GM11168 (cell line): ENCODE data around the gene GPR155.
"Not testable (repeated sequence)": the region's sequence is repeated elsewhere in the genome, so short reads cannot be mapped to it uniquely, and the experiment has no call there.

ENCODE experiments used
- in situ Hi-C: fragments of 300-500 bp; cut with MboI; formaldehyde crosslinking; loops from one replicate; pipeline ENCODE4 v1.12.0; 2022; ENCODE audit warnings: low sequenced_read_pairs; ENCODE audit not compliant: unreplicated experiment

Gene GPR155

DNA sequence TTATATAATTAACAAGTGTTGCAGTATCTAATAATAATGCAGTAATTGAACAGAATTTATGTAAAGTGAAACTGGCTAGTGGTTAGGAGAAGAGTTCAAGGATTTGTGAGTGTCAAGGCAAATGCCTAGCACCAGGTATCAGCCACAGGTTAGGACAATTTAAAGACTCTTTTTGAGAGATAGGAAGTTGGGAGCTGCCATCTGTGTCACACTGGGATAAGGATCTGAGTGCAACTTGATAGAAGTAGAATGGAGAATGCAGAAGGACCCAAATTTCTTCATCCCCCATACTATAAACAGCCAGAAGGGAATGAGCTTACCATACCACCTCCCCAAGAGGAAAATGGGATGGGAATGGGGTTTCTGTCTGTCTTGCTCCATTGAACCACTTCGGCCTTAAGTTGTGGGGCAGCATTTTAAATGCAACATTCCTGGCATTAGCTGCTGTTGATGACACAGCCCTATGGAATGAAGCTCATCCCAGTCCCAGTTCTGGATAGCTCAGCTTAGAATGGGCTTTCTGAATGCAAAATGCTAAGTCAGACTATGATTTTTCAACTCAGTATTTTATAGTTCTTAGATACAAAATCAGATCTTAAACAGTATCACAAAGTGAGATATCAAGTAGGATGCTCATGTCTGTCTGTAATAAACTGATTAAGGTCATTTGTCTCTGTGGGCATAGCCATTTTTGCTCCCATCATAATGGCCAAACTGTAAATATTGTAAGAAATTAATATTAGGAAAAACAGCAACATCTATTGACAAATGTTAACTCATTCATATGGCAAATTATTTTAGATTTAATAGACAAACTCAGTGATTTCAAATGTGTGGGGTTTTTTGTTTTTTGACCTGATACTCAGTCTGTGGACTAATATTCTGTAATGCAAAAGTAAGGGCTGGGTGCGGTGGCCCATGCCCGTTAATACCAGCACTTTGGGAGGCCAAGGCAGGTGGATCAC lies 44.0 kb downstream of the GPR155 start:
- in situ Hi-C loops, result no loop called here

DNA sequence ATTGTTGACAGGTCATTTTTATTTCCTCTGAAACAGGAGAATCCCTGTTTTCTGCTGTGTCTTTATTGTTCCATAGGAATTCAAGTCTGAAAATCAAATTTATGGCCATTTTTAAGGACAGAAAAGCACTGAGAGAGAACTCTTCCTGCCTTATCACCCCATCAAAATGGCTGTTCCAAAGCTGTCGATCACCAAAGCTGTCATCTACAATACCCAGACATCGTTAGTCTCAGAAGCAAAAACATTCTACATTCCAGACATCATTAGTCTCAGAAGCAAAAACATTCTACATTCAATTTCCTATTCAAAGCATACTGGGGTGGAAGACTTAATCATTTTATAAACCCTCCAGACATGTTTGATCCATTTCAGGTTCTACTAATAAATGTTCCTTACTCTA lies 46.9 kb downstream of the GPR155 start:
- in situ Hi-C loops, result no loop called here

DNA sequence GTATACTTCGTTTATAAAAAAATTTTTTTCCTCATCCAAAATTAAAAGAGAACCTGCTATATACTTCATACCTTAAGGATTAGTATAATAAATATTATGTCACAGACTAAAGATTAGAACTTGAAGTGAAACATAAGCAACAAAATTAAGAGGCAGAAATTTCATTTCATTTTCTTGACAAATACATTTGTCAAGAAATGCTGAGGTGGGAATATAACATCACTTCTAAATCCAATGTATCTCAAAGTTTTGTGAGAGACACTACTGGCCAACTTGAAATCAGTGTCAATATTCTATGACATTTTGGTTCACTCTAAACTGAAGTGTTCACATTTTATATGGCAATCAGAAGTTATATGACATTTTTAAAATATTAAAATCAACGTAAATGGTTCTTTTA lies 47.5 kb downstream of the GPR155 start:
- in situ Hi-C loops, result no loop called here

DNA sequence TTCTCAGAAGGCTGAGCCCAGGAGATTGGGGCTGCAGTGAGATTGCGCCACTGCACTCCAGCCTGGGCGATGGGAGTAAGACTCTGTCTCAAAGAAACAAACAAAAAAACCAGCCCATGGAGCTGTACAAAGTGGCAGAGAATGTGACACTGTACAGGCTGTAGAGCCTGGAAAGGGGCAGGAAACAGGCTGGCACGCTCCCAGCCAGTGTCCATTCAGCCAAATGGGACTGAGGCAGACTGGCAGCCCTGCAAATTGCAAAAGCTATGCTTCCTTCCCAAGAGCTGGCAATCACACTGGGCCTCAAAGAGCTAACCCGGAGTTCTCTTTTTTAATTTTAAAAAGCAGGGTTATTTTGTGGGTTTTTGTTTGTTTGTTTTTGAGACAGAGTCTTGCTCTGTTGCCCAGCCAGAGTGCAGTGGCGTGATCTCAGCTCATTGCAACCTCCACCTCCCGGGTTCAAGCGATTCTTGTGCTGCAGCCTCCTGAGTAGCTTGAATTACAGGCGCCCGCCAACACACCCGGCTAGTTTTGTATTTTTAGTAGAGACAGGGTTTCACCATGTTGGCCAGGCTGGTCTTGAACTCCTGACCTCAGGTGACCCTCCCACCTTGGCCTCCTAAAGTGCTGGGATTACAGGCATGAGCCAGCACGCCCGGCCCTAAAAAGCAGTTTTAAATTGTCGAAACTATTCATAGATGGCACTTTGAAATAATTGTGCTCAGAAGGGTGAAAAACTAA lies 48.5 kb downstream of the GPR155 start:
- in situ Hi-C loops, result no loop called here

DNA sequence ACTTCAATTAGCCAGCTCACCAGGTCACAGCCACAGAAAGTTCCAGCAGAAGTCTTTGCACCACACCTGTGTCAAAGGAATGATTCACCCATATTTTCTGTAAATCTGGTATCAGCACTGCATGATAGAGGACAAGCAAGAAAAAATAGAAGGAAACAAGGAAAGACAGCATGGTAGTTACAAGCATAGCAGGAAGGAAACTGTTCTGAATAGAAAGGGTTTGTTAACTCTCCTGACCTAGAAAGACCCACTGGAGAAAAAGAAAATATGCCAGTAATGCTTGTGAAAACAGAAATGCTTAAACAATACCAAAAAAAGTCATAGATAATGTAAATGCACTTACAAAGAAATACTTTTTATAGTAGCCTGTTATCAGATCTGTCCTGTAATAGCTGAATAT lies 50.5 kb downstream of the GPR155 start:
- in situ Hi-C loops, result no loop called here

DNA sequence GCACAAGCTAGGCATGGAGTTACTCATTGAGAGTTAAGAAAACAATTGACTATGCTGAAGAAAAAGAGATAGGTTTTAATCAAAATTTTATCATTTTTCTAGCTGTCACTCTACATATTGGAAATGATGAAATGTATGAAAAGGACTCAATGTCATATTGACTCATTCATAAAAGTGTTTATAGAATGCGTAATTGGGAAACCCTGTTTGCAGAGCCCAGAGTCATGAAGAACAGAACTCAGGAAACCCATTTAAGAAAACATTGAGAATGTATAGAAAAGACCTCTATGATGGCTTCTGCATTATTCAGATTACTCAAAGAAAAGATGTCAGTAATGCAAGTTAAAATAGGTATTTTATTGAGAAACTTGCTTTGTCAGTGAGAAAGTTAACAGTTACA lies 54.9 kb downstream of the GPR155 start:
- in situ Hi-C loops, result no loop called here

DNA sequence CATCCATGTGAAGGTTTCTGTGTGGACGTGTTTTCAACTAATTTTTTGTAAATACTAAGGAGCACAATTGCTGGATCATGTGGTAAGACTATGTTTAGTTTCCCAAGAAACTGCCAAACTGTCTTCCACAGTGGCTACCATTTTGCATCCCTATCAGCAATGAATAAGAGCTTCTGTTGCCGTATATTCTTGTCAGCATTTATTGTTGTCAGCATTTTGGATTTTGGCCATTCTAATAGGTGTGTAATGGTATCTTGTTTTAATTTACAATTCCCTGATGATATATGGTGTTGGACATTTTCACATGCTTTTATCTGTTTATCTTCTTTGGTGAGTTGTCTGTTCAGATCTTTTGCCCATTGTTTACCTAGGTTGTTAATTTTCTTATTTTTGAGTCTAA lies 56.8 kb downstream of the GPR155 start:
- in situ Hi-C loops, result no loop called here

DNA sequence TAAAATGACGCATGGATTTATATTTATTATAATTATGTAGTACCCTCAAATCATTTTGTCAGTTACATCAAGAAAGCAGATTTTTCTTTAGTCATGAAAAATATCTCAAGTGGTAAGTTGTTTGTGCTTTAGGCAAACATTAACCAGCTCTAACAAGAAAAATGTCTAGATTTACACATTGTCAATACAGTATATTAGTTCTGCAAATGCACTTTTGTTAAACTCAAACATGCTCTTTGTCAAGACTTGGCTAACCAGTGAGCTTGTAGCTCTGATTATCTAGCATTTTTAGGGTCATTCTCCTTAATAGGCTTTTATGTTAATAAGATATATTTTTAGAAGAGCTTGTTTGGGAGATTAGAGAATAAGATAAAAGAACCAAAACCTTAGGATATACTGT lies 58.6 kb downstream of the GPR155 start:
- in situ Hi-C loops, result no loop called here

DNA sequence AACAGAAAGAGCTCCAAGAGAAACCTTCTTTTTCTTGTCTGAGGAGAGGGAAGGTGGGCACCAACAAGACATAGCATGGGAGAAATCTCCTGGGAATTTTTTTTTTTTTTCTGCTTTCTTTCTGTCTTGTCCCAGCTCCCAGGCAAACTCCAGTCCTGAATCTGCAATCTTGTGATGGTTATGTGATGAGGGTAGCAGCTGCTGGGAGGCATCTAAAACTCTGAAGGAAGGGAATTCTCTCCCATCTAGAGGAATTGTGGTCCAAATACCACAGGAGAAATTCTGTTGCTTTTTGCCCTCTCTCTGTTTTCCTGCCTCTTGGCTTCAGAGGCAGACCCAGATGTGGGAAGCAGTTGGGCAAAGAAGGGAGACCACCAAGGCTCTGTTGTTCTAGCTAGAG lies 74.6 kb downstream of the GPR155 start:
- in situ Hi-C loops, result no loop called here

DNA sequence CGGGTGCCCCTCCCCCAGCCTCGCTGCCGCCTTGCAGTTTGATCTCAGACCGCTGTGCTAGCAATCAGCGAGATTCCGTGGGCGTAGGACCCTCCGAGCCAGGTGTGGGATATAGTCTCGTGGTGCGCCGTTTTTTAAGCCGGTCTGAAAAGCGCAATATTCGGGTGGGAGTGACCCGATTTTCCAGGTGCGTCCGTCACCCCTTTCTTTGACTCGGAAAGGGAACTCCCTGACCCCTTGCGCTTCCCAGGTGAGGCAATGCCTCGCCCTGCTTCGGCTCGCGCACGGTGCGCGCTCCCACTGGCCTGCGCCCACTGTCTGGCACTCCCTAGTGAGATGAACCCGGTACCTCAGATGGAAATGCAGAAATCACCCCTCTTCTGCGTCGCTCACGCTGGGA lies 76.8 kb downstream of the GPR155 start:
- in situ Hi-C loops, result not testable (repeated sequence)

DNA sequence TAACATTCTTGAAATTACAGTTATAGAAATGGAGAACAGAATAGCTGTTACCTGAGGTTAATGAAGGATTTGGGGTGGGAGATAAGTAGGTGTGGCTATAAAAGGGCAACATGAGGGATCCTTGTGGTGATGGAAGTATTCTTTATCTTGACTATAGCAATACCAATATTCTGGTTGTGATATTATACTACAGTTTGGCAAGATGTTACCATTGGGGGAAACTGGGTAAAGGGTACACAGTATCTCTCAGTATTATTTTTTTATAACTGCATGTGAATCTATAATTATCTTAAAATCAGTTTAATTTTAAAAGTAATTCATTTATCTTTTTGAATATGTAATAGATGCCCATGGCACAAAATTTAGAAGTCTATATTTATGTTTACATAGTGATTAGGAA lies 83.2 kb downstream of the GPR155 start:
- in situ Hi-C loops, result no loop called here

DNA sequence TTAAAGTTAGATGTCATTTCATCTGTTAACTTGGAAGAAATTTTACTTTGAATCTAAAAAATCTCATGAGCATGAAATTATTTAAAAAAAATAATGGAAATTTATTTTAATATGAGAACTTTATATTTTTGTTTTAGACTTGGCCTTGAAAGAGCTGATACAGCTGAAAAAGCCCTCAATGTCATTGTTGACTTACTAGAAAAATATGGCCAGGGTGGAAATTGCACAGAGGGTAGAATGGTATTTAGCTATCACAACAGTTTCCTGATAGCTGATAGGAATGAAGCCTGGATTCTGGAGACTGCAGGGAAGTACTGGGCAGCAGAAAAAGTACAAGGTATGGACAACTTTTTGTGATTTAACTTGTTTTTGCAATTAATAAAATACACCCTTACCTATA lies 86.0 kb downstream of the GPR155 start:
- in situ Hi-C loops, result no loop called here

DNA sequence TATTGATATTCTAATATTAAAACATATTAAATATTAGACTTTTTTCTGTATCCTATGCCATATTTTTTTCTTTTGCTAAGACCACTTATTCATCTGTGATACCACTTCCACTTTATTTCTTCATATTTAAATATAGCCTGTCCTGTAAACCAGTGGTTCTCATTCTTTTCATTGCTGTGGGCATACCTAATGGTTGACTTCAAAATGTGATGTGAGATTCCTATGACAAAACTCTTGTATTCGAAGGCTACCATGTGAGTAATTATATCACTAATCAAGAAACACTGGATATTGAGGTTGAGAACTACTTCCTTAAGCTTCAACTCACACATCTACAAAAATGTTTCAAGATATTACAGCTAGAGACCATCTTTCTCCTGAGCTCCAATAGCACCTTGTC lies 87.7 kb downstream of the GPR155 start:
- in situ Hi-C loops, result no loop called here

DNA sequence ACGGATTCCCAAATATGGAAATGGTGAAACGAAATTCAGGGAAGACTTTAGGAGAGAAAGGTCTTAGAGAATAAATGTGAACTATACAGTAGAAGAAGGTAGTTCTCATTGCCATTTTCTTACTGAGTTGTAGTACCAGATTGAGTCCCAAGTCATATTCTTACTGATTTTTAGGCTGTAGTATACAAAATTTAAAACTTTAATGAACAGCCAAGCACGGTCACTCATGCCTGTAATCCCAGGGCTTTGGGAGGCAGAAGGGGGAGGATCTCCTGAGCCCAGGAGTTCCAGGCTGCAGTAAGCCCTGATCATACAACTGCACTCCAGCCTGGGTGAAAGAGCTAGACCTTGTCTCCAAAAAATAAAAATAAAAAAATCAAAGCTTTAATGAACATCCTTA lies 89.1 kb downstream of the GPR155 start:
- in situ Hi-C loops, result no loop called here

DNA sequence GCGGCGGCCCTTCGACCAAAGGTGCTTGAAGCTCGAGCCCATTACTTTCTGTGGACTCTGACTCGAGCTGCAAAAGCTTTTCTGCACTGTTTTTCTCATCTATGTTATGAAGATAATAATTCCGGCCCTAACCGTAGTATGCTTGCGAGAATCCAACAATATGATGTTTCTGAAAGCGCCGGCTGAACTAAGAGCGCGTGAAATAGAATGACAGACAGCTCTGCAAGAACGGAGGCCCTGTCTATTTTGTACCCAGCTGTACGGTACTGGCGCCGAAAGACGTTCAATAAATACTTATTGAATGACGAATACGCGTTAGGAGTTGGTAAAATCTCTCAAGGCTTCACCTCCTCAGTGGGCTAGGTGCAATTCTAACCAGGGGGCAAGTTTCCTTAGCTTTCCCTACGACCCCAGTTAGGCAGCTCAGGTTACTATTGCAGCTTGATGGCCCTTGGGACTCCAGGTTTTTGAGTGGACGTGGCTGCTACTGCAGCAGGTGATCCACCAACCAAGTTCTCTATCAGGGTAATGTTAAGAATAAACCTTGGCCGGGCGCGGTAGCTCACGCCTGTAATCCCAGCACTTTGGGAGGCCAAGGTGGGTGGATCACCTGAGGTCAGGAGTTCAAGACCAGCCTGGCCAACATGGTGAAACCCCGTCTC lies 90.7 kb downstream of the GPR155 start:
- in situ Hi-C loops, result no loop called here

DNA sequence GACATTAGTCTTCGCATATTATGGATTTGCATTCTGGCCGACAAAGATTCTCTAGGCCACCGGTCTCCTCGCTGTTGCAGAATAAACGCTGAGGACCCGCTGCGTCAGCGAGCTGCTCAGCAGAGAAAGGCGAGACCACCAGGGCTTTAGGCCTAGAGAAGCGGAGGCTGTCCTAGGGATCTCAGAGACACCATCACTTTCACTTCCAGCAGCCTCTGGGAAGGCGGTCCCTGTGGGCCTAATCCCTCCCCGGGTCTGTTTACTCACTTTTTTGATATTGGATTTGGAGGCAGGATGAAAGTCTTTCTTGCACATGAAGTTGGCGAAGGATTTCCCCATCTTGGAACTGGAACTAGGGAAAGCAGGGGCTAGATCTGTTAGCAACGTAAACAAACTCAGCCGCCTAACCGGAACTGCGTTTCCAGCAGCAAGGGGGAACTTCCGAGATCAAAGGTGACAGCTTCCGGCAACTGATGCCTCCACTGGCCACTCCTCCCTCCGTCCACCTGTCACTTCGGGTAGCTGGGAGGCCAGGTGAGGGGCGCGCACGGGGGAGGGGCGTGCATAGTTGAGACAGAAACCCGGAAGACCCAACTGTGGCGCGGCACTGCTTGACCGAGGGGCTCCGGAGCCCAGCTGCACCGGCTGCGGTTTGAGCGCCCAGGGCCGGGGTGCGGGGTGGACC lies 91.4 kb downstream of the GPR155 start, which contains the start of gene SCRN3:
Gene SCRN3 (plus strand): TSS at position 447 of the 685 bp plus-strand sequence. CDS start 2,554 bp downstream, outside the sequence.
- in situ Hi-C loops, result no loop called here

DNA sequence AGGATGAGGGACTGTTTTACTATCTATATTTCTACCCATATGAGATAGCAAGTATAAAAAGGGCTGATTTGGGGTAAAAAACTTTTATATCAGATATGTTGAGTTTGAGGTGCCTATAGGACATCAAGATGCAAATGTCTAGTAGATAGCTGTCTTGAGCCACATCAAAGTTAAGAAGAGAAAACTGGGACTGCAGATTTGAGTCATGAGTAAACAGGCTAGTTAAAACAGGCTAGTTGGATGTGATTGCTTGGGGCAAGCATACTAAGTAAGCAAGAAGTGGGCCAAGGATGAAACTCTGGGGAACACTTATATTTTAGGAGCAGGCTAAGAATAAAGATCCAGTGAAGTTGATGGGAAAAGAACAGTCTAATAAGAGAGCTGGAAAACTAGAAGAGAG lies 94.1 kb downstream of the GPR155 start:
- in situ Hi-C loops, result no loop called here

DNA sequence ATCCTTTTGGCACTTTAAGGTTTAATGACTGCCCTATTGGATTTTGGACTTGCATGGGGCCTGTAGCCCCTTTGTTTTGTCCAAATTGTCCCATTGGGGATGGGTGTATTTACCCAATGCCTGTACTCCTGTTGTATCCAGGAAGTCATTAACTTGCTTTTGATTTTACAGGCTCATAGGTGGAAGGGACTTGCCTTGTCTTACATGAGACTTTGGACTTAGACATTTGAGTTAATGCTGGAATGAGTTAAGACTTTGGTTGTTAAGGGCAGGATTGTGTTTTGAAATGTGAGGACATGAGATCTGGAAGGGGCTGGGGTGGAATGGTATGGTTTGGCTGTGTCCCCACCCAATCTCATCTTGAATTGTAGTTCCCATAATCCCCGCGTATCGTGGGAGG lies 96.5 kb downstream of the GPR155 start:
- in situ Hi-C loops, result not testable (repeated sequence)

DNA sequence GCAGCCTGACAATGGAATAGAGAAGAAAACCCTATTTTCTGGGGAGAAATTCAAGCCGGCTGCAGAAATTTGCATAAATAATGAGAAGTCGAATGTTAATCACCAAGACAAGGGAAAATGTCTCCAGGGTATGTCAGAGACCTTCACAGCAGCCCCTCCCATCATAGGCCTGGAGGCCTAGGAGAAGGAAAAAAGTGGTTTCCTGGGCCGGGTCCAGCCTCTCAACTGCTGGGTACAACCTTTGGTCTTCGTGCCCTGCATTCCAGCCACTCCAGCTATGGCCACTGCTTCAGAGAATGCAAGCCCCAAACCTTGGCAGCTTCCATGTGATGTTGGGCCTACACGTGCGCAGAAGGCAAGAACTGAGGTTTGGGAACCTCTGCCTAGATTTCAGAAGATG lies 97.3 kb downstream of the GPR155 start:
- in situ Hi-C loops, result no loop called here

DNA sequence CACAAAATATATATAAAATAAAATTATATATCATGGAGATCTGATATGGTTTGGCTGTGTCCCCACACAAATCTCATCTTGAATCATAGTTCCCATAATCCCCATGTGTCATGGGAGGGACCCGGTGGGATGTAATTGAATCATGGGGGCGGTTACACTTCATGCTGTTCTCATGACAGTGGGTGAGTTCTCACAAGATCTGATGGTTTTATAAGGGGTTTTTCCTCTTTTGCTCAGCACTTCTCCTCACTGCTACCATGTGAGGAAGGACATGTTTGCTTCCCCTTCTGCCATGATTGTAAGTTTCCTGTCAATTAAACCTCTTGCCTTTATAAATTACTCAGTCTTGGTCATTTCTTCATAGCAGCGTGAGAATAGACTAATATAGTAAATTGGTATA lies 98.1 kb downstream of the GPR155 start:
- in situ Hi-C loops, result not testable (repeated sequence)
